SH-SY5Y (cell line): ENCODE data around the gene CD101.

ENCODE experiments used
- GATA2 ChIP-seq: IDR thresholded peaks from 2 replicates; pipeline ENCODE4 v1.6.1; 2011; ENCODE audit warnings: mild to moderate bottlenecking, low read depth, low read length
- GATA3 ChIP-seq: IDR thresholded peaks from 2 replicates; pipeline ENCODE4 v1.6.1; 2011; ENCODE audit warnings: low read depth, mild to moderate bottlenecking, low read length, moderate library complexity

GRCh38 chr1:117049857-117050256, 48.3 kb downstream of the CD101 start:
- TF ChIP-seq GATA2: no peak
- no peak for TF ChIP-seq GATA3
